ENCODE data around the gene TTLL3. TPM values are rescaled to one million over a fixed set of nuclear protein-coding genes. Genes with fewer than 3 reads are reported as not detected.

The TTLL3 gene
- polyA plus RNA-seq, 1 donor, result 73.4 TPM

DNA sequence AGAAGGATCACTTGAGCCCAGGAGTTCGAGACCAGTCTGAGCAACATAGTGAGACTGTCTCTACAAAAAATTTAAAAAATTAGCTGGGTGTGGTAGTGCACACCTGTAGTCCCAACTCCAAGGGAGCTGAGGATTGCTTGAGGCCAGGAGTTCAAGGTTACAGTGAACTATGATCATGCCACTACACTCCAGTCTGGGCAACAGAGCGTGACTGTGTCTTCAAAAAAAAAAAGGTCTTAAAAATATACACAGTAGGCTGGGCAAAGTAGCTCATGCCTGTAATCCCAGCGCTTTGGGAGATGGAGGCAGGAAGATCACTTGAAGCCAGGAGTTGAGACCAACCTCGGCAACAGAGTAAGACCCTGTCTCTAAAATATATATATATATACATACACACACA, 29.2 kb upstream of the TTLL3 start:
- DNase-seq, result no peak

DNA sequence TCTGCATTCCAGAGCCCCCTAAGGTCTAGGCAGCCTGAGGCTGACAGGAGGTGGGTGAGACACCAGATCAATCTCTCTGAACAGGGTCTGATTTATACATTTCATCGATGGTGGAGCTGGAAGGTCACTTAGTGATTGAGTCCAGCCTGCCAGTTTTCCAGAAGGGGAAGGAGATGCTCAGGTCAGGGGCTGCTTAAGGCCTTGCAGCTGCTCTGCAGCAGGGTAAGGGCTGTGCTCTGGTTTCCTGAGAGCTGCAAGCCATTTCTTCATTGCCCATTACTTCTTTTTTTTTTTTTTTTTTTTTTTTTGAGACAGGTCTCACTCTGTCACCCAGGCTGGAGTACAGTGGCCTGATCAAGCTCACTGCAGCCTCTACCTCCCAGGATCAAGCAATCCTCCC, 28.5 kb upstream of the TTLL3 start:
- no peak for DNase-seq

DNA sequence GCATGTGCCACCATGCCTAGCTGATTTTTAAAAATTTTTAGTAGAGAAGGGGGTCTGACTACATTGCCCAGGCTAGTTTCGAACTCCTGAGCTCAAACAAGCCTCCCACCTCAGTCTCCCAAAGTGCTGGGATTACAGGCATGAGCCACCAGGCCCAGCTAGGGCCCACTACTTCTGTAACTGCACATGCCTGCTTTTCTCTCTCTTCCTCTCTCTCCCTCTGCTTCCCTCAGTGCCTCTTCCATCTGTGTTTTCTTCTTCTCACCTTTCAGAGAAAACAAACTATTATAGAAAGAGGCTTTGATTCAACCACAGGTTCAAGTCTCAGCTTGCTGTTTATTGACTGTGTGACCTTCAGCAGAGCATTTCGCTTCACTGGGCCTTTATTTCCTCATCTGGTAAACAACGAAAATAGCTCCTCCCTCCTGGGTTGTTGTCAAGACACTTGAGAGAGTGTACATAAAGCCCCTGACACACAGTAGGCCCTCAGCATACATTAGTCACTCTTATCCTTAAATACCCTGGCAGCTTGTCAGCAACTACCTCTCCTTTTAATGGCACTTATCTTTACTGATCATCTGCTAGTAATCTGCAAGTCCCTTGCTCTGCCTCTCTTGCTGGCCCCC, 28.0 kb upstream of the TTLL3 start:
- DNase-seq, result no peak

DNA sequence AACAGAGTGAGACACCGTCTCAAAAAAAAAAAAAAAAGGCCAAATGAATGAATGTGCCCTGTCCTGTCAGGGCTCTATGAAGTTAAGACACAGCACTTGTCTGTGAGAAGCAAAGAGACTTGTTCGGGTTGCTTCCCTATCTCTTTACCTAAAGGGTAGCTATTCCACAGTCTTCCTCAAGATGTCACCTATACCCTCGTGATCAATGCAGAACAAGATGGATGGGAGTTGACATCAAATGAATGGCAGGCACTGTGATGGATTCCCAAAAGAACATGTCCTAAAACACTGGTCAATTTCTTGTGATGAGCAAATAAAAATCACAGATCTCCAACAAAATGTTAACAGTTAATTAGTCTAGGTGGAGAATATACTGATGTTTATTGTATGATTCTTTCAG, 27.3 kb upstream of the TTLL3 start:
- no peak for DNase-seq

DNA sequence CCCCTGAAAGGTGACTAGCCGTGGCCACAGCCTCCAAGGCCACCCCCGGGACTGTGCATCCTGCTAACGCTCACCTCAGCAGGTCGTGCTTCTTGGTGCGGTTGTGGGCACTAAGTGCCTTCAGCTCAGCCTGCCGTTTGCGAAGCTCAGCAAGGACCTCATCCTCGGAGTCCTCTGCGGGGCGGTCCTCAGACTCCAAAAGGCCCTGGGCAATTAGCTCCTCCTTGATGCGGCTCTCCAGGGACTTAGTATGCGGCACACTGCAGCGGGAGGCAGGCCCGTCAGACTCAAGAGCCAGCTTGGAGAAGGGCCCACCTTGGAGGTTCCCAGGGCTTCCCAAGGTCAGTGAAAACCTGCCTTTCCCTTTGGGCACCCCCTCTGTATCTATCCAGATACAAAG, 26.1 kb upstream of the TTLL3 start:
- no peak for DNase-seq

DNA sequence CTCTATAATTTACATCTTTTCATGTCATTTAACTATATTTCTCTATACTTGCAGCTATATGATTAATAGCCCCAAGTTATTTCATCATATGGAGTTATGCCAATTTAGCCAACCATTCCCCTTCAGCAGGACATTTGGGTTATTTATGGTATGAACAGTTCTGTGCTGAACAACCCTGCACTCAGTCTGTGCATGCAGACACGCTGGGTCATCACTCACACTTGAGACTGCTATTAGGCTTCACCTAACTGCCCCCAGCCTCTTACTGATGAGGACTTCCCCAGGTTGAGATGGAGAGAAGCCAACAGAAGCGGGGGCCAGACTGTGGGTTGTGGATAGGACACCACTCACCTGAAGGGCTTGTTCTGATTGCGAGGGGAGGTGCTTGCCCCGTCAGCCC, 25.1 kb upstream of the TTLL3 start:
- no peak for DNase-seq

DNA sequence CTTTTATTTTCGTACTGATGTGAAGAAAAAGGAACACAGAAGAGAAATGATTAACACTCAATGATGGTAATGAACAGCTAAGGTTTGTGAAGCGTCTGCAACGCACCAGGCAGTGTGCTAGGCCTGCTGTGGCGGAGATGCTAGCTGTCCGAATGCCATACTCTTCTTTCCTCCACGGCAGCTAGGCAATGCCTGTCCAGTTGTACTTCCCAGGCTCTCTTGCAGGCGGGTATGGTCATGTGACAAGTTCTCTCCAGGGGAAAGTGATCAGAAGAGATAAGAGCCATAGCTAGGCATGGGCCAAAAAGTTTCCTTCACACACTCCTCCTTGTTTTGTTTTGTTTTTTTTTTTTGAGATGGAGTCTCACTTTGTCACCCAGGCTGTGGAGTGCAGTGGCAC, 24.5 kb upstream of the TTLL3 start:
- DNase-seq, result no peak

DNA sequence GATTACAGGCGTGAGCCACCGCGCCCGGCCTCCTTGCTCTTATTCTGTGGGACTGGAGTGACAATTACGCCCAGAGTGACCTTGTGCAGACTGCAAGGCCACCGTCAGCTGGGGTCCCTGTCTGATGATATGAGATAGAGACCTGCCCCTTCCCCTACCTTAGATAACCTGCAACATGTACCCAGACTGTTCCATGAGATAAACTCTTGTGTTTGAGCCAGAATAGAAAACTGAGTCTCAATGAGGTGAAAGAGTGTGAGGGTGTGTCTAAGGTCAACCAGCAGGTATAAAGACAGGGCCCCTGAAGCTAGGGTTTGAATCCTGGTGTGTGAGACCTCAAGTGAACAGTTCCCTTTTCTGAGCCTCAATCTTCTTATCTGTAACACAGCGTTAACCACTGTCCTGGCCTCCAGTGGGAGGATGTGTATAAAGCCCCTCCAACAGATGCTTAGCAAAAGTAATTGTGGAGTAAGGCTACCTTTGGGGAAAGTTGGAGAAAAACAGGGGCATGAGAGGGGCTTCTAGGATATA, 23.8 kb upstream of the TTLL3 start:
- DNase-seq, result no peak

DNA sequence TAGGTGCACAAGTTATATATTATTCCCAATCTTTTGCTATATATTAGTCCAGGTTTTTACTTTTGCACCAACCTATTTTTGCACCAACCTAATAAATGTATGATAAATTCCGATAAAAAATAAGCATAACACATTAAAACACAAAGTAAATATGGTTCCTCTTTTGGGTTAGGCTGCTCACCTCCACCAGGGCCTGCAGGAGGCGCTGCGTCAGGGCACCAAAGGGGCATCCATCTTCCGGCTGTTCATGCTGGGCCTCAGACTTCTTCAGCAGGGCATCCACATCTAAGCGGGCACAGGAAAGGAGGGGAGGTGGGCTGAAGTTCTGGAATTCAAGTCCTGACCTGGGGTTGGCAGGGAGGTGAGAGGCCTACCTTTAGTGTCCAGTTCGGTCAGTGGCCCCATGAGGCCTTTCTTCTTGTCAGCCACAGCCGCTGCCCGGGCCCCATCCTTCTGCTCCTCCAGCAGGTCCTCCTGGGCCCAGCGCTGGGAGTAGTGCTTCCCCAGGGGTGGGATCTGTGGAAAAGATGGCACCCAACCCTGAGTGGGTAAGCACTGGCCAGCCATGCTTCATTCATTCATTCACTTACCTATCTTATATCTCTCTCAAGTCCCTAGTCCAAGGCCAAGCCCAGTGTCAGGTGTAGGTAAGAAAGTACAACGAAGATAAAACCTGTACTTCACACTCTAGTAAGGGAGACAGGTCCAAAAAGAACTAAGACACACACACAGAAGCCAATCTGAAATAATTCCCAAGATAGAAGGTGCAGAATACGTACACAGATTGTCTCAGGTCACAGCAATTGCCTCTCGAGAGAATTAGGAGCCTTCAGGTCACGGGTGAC, 23.0 kb upstream of the TTLL3 start:
- DNase-seq, result no peak

DNA sequence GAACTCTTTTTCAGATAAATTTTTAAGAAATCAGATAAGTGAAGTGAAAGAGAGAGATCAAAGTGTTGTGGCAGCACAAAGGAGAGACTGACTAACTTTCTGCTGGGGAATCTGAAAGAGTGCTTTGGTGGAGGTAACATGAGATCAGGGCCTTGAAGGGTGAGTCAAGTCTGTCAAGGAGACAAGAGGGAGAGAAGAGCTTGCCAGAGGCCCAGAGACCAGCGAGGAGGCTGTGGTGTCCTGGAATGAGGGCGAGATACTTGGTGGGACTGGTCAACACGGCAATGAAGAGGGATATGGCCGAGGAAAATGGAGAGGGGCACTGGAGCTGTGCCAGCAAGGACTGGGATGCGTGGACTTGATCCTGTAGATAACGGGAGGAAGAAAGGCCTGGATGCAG, 22.3 kb upstream of the TTLL3 start:
- no peak for DNase-seq

DNA sequence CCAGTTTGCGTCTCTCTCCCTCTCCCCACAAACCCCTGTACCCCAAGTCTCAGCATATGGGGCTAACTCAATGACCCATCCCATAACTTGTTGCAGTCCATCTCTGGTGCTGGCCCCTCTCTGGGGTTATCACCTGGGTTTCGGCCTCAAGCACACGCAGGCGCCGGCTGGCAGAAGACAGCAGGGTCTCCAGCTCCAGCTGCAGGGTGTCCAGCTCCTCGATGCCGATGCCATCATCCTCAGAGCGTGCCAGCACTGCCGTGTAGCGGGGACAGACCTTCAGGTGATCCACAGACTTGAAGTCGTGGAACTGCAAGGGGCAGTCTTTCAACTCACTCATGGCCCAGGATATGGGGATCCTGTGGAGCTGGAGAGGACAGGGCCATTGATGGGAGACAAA, 18.9 kb upstream of the TTLL3 start:
- DNase-seq, result no peak

DNA sequence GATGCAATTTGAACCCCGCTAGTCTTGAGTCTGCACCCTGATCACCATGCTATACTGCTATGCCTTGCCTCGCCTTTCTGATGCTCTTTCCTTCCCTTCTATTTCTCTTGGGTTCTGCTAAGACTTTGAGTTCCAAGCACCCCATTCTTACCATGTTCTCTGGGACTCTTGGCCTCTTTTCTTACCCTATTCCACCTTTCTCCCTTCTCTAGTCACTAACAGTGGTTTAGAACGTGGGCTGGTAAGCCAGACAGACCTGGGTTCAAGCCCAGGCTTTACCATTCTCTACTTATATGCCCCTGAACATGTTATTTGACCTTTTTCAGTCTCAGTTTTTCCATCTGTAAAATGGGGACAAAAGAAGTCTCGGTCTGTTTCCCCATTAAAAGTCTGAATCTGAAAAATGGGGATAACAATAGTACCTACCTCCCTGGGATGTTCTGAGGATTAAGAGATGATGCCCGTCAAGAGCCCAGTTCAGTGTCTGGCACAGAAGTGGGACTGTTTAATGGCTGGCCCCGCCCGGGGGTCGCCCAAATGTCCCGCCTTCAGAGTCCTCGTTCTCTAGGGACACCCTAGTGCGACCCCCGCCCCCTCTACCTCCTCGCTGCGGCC, 18.2 kb upstream of the TTLL3 start:
- no peak for DNase-seq

DNA sequence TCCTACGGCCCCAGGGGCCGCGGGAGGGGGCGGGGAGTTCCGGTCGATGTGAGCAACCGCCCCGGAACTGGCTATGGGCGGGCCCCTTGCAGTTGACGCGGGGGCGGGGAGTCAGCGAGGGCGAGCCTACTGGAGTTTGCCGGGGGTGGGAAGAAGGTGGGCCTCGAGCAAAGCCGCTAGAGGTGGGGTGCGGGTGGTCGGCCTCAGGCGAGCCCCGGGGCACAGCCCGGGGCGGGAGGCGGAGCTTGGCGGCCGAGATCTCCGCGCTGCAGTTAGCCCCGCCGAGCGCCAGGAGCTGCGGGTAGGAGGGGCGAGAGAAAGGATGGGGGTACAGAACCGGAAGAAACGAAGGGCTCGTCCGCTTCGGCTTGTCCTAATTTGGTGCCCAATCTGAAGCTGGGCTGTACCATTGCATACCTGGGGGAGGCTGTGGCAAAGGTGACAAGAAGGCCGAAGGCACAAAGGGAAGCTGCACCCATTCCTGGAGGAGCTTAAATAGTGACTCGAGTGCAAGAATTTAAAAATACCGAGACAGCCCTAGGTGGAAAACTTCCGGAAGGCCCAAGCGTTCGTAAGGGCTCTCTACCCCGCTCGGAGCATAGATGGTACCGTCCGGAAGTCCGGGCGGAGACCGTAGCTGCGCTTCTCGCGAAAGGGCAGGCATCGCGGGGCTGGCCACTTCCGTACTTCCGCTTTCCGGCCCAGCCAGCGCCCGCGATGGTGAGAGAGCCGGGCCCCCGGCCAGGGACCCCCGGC, 17.5 kb upstream of the TTLL3 start, which contains the start of the genes ARPC4 and TADA3:
Gene ARPC4, plus strand, starts transcription at position 678 of the 756 bp plus-strand sequence. Its CDS starts 40 bp downstream, at position 718.
Gene TADA3, minus strand, starts transcription at position 69 of the 756 bp plus-strand sequence. CDS start 1,007 bp downstream, outside the sequence.
- peak; percentile 93 for DNase-seq

DNA sequence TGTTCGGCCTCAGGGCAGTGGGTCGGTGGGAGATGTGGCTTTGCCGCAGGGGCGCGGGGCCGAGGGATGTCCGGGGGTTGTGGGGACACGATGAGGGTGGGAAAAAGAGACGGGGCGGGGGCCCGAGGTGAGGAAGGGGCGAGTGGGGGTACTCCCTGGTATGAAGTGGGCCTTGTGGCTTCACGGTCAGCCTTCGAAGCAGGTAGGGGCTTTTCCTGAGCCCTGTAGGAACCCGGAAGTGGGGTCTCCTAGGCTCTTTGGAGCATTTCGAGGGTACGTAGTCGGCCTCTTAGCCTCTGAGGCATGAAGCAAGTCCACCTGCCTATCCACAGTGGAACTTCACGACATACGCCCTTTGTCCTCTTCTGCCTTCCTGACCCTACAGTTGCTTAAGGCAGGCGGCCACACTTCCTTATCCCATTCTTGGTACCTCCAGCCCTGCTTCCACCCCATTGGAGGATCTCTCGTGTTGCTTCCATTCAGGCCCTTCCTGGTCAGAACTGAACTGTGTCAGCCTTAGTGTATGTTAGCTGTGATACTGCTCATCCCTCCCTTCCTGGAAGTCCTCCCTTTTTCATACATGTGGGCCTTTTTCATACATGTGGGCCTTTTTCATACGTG, 16.8 kb upstream of the TTLL3 start:
- DNase-seq, result no peak

DNA sequence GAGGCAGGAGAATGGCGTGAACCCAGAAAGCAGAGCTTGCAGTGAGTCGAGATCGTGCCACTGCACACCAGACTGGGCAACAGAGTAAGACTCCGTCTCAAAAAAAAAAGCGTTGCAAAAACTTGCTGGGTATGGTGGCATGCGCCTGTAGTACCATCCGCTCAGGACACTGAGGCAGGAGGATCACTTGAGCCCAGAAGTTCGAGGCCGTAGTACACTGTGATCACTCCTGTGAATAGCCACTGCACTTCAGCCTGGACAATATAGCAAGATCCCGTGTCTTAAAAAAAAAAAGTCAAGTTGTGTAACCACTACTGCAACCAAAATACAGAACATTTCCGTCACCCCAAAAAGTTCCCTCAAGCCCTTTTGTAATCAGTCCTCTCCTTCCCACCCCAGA, 15.7 kb upstream of the TTLL3 start:
- DNase-seq, result no peak

DNA sequence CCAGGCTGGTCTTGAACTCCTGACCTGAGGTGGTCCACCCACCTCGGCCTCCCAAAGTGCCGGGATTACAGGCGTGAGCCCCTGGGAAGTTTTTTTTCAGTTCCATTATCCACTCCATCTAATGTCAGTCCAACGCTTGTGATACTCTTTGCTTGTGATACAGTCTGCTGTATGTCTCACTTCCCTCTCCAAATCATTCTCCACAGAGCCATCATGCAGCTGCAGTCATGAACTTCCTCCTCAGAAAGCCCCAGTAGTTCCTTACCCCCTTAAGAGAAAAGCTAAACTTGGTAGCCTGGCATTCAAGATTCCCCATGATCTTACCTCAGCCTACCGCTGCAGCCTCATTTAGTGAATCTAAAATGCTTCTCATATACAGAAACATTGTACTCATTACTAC, 14.9 kb upstream of the TTLL3 start:
- DNase-seq, result no peak

DNA sequence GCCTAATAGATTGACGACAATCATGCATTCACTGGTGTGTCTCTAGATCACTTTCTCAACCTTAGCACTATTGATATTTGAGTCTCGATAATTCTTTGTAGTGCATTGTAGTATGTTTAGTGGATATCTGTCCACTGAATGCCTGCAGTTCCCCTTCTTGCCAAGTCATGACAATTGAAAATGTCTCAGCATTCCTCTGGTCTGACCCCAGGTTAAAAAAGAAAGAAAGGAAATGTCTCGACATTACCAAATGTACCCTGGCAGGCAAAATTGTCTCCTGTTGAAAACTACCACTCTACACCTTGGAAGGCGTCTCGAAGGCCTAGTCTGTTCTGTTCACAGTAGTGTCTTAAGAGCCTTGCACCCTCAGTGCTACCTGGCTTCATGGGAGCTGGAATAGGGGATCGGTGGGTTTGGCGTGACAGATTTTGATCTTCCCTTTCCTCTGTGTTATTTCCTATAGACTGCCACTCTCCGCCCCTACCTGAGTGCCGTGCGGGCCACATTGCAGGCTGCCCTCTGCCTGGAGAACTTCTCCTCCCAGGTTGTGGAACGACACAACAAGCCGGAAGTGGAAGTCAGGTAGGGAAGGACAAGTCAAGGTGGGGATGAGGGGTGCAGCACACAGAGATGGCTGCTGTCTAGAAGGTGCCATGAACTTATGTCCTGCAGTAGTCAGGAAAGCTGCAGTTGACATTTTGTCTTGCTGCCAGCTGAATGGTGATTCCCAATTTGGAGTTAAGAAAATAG, 12.7 kb upstream of the TTLL3 start:
- DNase-seq, result no peak

DNA sequence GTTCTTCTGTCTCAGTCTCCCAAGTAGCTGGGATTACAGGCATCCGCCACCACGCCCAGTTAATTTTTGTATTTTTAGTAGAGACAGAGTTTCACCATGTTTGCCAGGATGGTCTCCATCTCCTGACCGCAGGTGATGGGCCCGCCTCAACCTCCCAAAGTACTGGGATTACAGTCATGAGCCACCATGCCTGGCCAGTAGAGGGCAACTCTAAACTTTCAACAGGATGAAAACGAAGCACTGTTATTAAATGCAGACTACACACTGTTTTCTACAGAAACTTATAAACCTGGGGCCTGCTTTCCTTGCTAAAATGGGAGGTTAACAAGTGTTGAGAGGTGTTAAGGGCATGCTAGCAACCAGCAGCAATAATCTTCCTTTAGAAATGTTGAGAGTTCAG, 9.5 kb upstream of the TTLL3 start:
- no peak for DNase-seq

DNA sequence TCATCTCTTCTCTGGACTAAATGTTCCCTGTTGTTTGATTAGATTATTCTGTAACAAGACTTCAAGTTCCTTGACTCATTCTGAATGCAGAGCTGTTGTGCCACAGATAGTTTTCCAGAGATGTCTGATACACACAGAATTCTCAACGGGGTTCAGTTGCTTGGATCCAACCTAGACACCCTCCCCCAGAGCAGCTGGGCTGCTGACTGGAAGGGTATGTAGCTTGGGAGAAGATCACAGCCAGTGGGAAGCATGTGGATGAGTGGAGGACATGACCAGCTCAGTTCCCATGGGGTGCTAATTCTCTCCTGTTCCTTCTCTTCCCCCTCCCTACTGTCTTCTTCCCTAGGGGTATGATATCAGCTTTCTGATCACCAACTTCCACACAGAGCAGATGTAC, 6.6 kb upstream of the TTLL3 start:
- no peak for DNase-seq

DNA sequence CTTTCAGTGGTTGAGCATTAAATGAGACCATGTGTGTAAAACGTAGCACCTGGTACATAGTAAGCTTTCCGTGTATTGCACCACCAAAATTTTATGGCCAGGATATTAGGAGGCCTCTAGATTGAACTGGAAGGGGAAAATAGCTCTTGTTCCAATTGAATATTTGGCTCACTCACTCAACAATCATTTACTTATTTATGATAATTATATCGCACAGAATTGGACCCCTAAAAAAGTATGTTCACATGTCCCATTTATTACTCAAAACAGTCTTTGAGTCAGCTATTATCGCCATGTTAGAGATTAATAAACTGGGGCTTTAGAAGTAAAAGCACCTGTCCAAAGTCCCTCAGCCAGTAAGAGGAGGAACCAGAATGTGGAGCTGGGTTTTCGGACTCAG, 5.1 kb upstream of the TTLL3 start:
- DNase-seq, result no peak

DNA sequence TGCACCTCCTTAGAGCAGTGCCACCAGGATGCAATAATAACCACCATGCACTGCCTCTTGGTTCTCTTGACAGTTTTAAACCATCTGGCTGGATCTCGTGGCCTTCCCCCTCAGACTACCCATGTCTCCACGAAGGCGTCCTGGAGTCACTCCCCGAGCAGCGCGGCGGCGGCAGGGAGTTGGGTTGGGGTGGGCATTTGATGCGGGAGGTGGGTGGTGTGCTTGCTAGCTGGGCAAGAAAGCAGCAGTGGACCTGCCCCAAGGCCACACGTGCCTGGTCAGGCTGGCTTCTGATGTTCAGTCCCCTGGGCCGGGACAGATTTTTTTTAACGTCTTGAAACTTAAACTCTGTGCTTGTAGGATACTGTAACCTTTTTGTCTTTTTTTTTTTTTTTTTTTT, 3.9 kb upstream of the TTLL3 start:
- no peak for DNase-seq
